Hematopoietic multipotent progenitor cell treated with erythropoietin and hydrocortisone succinate and interleukin-3 and kit ligand, for 8 days (in vitro differentiated cells): ENCODE data around the gene UIMC1.

Experiments used
- DNase-seq: peaks from one replicate; pipeline ENCODE4 v3.0.0-alpha.2; 2015

The UIMC1 gene

GRCh38 chr5:176952531-176953193 lies 53.9 kb downstream of the UIMC1 start:
- no peak for DNase-seq

GRCh38 chr5:176948458-176948857 lies 58.1 kb downstream of the UIMC1 start:
- no peak for DNase-seq

- DNase-seq = no peak
Measured at GRCh38 chr5:176947847-176948246, 58.7 kb downstream of the UIMC1 start.

DNA sequence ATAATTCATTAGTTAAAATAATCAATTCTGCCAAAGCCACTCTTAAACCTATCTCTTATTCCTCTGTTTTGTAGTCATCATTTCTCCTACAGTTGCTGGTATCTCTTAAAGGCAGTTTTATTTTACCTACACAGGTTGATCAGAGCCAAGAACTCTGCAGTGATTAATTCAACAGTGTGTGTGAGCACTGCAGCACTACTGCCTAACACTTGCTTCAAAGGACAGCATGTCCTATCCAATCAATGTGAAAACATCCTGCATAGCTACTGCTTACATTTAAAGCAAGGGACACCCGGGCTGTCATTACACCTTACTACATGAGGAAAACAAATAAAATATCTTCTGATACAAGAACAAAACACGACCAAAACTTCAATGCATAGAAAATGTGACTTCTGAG lies 62.3 kb downstream of the UIMC1 start:
- no peak for DNase-seq

DNA sequence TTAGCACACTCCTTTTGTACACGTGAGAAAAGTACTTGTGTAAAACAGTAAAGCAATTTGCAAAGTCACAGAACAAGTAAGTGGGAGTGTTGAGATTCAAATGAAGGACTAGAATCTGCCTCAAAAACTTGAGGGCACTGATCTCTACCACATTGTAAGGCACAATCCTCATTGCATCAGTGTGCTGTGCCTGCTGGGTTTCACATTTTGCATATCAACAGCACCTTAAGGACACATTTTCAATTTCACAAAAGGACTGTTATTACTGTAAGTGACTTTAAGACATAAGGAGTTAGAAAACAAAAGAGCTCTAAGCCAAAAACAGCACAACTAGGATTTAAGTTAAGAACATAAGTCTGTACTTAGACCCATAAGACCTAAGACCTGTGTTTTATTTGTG lies 62.8 kb downstream of the UIMC1 start:
- no peak for DNase-seq

- DNase-seq = peak; percentile 65
Measured at GRCh38 chr5:176941951-176942350, 64.6 kb downstream of the UIMC1 start.

DNA sequence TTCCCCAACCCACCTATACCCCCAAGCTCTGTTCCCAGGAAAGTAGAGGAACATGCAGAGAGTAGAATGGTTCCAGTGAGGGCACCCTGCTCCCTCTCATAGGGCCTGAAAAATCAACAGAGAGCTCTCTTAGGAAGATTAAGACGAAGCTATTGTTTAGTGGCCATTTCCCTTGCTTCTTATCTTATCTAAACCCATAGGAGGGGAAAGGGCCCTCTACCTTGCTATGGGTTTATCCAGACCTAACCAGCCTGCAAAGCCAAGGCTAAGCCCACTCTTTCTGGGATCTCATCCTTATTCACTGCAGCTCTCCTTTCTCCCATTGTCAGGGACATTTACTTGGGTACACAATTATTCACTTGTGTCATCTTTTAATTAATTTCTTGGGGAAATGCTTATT lies 68.1 kb downstream of the UIMC1 start:
- no peak for DNase-seq

DNA sequence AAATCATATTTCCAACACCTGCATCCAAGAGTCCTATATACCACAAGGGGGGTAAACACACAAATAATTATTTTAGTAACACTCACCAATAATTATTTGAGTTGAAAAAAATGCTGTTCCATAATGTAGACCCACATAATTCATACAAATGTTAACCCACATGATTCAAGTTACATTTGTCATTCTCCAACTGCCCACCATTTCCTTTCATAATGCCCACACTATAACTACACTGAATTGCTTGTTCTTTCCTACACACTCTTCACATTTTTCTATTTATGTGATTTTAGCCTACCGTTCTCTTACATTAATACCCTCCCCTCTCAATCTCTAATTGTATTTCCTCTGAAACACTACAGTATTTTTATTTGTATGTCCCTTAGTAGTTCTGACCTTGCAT lies 71.6 kb downstream of the UIMC1 start:
- DNase-seq = no peak

GRCh38 chr5:176934309-176934930 lies 72.2 kb downstream of the UIMC1 start:
- no peak for DNase-seq

DNA sequence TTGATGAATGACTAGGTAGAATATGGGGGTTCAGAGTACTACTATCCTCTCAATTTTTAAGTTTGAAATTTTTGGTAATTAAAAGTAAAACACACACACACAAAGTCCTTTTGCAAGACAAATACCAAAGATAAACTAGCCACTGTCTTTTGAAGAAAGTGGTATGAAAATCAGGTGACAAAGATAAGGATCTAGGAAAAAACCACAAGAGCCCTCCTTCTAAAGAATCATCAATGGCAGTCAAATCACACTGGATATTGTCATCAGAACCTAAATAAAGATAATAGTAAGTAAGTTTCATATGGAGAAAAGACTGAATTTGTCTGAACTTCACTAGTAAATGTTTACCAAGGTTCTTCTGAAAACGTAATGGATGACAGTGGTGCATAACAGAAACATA lies 76.9 kb downstream of the UIMC1 start:
- peak; percentile 22 for DNase-seq

- no peak for DNase-seq
Measured at GRCh38 chr5:176927562-176927961, 79.0 kb downstream of the UIMC1 start.

- no peak for DNase-seq
Measured at GRCh38 chr5:176922817-176923216, 83.8 kb downstream of the UIMC1 start.

DNA sequence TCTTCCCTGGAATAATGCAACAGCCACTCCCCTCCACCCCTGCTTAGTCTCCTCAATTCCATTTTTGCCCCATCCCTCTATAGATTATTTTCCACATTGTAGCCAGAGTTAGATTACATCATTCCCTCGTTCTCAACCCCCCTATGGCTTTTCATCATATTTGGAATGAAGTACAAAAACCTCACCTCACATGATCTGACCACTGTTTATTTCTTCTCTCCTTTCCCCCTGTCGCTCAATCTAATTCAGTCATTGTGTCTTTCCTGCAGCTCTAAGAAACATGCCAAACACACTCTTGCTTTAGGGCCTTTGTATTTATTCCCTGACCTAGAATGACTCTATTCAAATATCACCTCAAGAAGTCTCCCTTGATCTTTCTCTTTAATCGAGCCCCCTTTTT lies 84.9 kb downstream of the UIMC1 start:
- DNase-seq = no peak

GRCh38 chr5:176918613-176919012 lies 88.0 kb downstream of the UIMC1 start:
- no peak for DNase-seq

GRCh38 chr5:176916337-176916736 lies 90.2 kb downstream of the UIMC1 start:
- DNase-seq = no peak

DNA sequence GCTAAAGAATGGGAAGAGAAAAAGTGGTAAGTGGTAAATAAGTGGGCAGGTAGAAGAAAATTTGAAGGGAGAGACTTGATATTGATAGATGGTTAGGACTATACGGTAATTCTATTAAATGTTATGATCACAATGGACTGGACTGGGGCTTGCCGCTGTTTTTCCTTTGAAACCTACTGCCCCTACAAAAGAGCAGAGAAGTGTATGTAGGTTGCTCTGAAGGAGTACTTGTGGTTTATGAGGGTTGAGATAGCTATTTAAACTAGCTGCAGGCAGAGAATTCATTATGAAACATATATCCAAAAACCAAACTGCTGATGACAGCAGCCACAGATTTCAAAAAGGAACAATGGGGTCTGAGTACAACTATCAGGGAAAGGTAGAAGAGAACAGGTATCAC lies 90.7 kb downstream of the UIMC1 start:
- DNase-seq = no peak

DNA sequence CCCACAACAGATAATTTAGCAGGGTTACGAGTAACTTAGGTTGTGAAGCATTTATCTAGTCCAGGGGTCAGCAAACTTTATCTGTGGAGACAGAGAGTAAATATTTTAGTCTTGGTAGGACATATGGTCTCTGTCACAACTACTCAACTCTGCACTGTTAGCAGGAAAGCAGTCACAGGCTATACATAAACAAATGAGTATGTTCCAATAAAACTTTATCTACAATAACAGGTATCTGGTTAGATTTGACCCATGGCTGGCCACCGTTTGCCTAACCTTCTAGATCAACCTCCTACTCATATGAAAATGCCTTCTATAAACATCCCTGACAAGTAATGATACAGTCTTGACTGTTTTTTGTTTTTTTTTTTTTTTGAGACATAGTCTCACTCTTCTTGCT lies 94.5 kb downstream of the UIMC1 start:
- DNase-seq = no peak

DNA sequence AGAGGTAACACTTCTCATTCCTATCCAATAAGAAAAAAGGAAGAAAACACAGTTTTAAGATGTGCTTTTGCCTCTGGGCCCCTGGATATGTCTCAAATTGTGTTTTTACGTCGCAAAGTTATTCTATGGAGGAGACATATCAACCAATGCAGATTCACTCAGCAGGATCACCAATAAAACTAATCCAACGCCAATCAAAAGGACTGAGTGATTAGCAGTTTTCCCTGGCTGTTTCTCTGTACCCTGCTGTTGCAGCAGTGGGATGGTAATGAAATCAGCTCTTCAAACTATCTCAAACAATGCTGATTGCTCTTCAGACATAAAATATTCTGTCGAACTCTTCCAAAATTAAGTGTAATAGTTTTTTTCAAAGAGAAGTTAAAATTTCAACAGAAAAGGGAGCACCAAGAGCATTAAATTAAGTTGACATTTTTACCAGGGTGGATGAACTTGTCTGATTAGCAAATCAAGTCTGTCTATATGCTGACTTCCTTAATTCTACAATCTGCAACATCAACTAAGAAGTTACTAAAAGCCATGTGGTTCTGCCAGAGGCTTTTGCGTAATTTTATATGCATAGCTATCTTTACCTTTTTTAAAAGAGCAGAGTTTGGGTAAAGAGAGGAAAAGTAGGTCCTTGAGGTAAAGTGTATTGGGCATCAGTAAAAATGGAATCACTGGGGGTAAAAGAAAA lies 97.8 kb downstream of the UIMC1 start:
- no peak for DNase-seq

DNA sequence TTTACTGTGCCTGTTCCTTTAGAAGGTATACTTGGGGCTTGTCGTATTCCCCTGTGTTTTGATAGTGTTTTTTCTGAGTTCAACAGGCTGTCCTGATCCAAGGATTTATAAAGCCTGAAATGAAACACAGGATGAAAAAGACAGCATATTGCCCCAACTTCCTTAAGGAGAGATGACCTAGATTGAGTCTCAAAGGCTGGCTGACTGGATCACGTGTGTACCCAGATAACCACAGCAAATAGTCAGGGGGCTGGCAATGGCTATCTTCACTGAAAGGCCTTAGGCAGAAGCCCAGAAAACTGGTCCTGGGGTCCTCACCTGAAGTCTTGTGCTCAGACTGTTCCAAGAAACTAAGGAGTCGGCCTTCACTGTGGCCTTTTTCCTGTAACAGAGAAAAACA lies 99.8 kb downstream of the UIMC1 start:
- DNase-seq = no peak

GRCh38 chr5:176906126-176906525 lies 100.5 kb downstream of the UIMC1 start:
- DNase-seq = no peak

DNA sequence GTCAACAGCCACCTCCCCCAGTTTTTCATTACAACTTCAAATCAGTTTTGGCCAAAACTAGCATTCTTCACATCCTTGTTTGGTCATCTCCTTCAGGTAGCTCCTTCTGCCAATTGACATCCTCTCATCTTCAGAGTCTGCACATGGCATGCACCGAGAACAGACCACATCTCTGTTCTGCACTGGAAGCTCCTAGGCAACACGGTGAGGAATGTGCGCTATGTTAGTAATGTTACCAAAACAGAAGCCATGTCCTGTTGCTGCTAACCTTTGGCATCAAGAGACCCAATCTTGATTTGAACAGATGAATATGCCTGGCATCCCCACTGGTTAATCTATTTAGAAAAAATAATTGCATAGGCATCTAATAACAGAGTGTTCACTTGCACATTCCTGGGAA lies 102.3 kb downstream of the UIMC1 start:
- DNase-seq = no peak

DNA sequence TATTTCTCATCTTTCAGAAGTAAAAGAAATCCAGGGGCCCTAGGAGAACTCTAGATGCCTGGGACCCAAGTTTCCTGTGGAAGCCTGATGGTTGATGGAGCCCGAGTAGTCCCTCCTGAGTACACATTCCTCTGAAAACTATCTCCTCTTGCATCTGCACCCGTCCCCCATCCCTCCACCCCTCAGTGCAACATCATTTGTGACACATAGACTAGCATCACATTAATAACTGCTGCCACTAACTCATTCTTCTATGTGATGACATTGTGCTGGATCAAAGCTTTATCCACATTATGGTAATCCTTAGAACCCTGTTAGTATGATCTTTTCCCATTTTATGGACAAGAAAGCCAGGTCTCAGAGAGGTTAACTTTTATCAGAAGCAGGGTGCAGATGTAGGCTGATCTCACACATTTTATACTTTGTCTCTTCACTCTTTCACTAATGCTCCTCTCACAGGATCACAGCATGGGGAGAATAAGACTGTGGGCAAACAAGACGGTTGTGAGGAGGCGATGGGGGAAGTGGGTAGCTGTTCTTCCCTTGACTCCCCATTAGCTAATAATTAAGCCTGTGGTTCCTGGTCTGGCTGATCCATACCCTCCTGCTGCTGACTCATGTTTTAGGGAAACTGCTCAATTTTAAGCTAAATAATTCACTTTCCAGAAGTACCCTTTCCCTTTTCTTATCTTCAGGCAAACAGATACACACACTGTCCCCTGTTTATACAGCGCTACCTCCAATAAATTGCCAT lies 103.5 kb downstream of the UIMC1 start:
- no peak for DNase-seq

- no peak for DNase-seq
Measured at GRCh38 chr5:176902102-176902814, 104.3 kb downstream of the UIMC1 start.
